ENCODE measurements around the gene RACK1. TPM values are rescaled to one million over a fixed set of nuclear protein-coding genes. Genes with fewer than 3 reads are reported as not detected.

The RACK1 gene
- 1,000 to 10,000 TPM; 1,597 to 2,011 (median 1,911) TPM for total RNA-seq

GRCh38 chr5:181243564-181244343, at the start of gene RACK1:
TSS of gene RACK1 (minus strand) at chr5:181243906. CDS start at chr5:181243800, 106 bp downstream.
- TF ChIP-seq CTCF (IDR thresholded peaks at IDR 0.05; ENCODE audit: low read depth): no peak

- TF ChIP-seq CTCF (IDR thresholded peaks at IDR 0.05; ENCODE audit: low read depth): no peak
Observed at GRCh38 chr5:181283347-181283746, 39.6 kb upstream of the RACK1 start.

GRCh38 chr5:181282874-181283273, 39.2 kb upstream of the RACK1 start:
- no peak for TF ChIP-seq CTCF (IDR thresholded peaks at IDR 0.05; ENCODE audit: low read depth)

- no peak for TF ChIP-seq CTCF (IDR thresholded peaks at IDR 0.05; ENCODE audit: low read depth)
Observed at GRCh38 chr5:181281984-181282316, 38.2 kb upstream of the RACK1 start.

GRCh38 chr5:181281077-181281983, 37.6 kb upstream of the RACK1 start:
- TF ChIP-seq CTCF (IDR thresholded peaks at IDR 0.05; ENCODE audit: low read depth): no peak

GRCh38 chr5:181280251-181280762, 36.6 kb upstream of the RACK1 start:
- TF ChIP-seq CTCF (IDR thresholded peaks at IDR 0.05; ENCODE audit: low read depth): no peak

GRCh38 chr5:181271081-181271480, 27.4 kb upstream of the RACK1 start:
- TF ChIP-seq CTCF (IDR thresholded peaks at IDR 0.05; ENCODE audit: low read depth): no peak
